VCaP (cell line): ENCODE measurements around the gene THRB.

ENCODE experiments used
- H3K27ac ChIP-seq: fragments of 450-650 bp; 2 replicates; pipeline ENCODE4 v1.5.1; 2017
- CTCF ChIP-seq: fragments of 450-650 bp; conservative IDR thresholded peaks from 2 replicates; pipeline ENCODE4 v1.5.1; 2017; ENCODE audit warnings: mild to moderate bottlenecking, moderate library complexity

THRB gene

DNA sequence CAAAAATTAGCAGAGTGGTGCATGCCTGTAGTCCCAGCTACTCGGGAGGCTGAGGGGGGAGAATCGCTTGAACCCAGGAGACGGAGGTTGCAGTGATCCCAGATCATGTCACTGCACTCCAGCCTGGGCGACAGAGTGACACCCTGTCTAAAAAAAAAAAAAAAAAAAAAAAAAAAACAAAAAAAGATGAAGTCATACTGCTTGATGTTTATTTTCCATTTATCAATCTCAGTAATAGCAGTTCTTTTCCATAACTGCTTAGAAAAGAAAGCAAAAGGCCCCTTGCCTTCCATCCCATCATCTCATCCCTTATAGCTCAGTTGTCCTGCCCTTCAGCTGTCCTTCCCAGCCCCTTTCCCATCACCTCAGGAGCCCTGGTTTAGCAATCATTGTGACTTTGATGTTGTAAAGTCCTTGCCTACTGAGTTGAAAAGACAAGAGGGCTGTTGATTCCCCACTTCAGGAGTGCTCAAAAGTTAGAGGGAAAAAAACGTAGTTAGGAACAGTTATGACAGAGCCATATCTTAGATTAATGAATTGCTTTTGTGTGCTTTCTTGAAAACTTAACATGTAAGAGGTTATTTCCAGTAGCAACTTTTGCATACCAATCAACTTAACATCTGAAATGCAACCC, 18.0 kb upstream of the THRB start:
- TF ChIP-seq CTCF, result no peak
- no peak overlapping the region for H3K27ac ChIP-seq

- H3K27ac ChIP-seq, result peak overlapping the region; percentile 20; the same call in 1 of the 2 replicates
- TF ChIP-seq CTCF, result no peak
These were observed 15.5 kb upstream of the THRB start for GRCh38 chr3:24510030-24510648.

GRCh38 chr3:24508423-24508839, 13.8 kb upstream of the THRB start:
- no peak for TF ChIP-seq CTCF
- no peak overlapping the region for H3K27ac ChIP-seq

- no peak overlapping the region for H3K27ac ChIP-seq
- TF ChIP-seq CTCF, result no peak
These were observed 13.2 kb upstream of the THRB start for GRCh38 chr3:24507776-24508422.

- H3K27ac ChIP-seq, result no peak overlapping the region
- no peak for TF ChIP-seq CTCF
These were observed 12.5 kb upstream of the THRB start for GRCh38 chr3:24506966-24507775.

DNA sequence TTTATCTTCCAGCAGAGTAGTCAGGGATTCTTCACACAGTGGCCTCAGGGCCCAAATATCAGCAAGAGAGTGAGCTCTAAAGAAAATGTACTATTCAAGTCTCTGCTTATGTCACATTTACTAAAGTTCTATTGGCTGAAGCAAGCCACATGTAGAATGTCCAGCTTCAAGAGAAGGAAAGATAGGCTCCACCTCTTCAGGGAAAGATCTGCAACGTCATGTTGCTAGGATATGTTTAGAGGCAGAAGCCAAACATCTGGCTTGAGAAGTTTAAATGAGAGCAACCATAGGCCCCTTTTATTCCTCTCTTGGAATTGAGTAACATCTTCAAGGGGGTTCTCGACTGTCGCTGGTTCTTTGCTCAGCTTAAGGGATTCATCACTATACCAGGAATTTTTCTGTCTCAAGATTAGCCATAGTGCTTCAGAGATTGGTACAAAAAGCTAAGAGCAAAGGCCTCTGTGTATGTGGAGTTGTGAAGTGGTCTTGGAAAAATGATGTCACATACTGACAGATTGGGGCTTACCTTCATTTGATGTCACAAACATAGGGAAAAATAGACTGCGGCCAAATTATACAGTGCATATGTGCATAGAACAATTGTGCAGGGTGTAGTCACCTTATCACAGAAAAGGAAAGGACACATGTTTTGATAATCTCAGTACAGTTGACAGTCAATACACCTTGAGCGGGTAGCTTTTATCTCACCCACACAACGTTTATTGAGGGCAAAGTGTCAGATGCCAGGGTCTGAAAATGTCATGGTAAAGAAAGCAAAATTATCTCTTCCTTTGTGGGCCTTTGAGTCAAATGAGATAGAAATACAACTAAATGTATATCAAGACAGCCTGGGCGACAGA, 11.3 kb upstream of the THRB start:
- no peak for TF ChIP-seq CTCF

More for the DNA sequence above, 11.3 kb upstream of the THRB start:
- no peak overlapping the region for H3K27ac ChIP-seq
